Skeletal muscle cell (primary cell): ENCODE results near the gene MGRN1.
"Not testable (repeated sequence)": the region's sequence is repeated elsewhere in the genome, so short reads cannot be mapped to it uniquely, and the experiment has no call there.

Experiments
- DNase-seq: peaks from one replicate; pipeline ENCODE4 v3.0.0-alpha.2; 2010; ENCODE audit warnings: low read depth
- H3K4me3 ChIP-seq: 2 replicates; pipeline ENCODE4 v1.5.1; 2011; ENCODE audit warnings: low read depth, mild to moderate bottlenecking, control low read depth, low read length, moderate library complexity

The MGRN1 gene

DNA sequence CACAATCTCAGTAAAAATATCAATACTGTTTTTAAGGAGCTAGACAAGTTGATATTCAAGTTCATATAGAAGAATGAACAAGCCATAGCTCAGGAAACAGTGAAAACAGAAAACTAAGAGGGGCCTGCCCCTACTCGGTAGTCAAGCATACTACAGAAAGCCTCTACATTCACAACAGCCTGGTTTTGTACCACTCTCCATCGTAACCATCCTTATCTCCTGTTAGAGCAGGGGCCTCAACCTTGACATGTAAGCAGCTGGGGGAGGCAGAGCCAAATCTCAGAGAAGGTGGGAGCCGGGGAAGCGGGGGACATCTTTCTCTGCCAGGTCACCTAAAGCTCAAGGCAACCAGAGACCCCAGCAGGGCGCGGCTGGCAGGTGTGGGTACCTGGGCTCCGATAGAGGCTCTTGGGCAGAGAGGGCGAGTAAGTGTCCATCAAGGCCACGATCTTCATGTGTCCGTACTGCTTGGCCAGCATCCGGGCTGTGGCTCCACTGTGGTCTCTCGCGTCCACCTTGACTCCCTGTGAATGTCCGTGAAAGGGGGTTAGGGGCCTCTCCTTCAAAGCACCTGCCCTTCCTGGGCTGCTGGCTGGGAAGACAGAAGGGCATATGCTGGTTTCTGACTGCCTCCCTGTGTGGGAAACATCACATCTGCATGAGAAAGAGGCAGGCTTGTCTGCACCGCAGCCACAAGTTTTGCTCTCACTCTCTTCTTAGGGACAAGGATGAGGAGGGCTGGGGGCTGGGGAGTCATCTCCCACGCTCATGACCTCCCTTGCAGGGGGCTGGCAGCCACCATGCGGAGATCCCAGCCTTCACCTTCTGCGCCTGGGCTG lies 89.3 kb downstream of the MGRN1 start:
- no peak overlapping the region for H3K4me3 ChIP-seq
- DNase-seq, result no peak

DNA sequence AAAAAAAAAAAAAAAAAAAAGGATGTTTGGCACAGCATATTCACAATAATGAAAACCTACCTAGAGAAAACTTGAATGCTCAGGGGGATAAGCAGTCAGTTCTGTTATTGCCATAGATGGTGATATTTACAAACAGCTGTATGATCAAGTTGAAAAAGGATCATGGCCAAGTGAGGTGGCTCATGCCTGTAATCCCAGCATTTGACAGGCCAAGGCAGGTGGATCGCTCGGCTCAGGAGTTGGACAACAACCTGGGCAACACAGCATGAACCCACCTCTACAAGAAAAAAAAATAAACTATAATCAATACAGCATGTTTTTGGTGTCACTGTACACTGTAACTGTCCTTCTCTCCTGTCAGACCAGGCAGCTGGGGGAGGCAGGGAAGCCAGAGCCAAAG lies 90.4 kb downstream of the MGRN1 start:
- H3K4me3 ChIP-seq, result no peak overlapping the region
- no peak for DNase-seq

DNA sequence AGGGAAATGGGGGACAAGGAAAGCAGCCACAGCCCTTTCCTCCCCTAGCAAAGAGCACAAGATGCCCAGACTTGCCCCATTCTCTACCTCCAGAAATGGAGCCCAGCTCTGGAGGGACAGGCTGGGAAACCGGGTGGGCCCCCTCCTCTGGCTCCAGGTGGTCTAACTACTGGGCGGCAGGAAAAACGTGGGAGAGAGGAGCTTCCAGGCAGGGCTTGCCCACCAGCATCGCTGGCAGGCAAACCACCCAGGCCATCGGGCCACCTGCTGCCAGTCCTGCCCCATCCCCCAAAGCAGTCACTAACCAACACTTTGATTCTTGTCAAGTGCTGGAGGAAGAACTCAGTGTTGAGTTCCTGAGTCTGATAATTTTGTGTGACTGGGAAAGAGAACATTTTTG lies 93.8 kb downstream of the MGRN1 start:
- no peak for DNase-seq
- no peak overlapping the region for H3K4me3 ChIP-seq

DNA sequence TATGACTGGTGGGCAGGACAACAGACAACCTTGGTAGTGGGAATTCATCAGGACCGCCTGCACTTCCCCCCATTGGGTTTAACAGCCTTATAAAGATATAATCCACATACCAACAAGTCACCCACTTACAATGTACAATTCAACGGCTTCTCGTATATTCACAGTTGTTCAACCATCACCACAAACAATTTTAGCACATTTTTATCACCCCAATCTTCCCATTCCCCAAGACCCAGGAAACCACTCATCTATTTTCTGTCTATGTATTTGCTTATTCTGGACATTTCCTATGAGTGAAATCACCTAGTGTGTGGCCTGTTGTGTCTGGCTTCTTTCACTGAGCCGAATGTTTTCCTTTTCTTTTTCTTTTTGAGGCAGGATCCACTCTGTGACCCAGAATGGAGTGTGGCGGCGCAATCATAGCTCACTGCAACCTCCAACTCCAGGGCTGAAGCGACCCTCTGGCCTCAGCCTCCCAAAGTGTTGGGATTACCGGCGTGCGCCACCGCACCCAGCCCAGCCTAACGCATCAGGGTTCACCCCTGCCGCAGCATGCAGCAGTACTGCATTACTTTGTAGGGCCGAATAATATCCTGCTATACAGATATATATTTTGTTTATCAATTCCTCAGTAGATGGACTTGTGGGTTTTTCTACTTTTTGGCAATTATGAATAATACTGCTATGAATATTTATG lies 98.6 kb downstream of the MGRN1 start:
- DNase-seq, result no peak
- H3K4me3 ChIP-seq, result no peak overlapping the region

DNA sequence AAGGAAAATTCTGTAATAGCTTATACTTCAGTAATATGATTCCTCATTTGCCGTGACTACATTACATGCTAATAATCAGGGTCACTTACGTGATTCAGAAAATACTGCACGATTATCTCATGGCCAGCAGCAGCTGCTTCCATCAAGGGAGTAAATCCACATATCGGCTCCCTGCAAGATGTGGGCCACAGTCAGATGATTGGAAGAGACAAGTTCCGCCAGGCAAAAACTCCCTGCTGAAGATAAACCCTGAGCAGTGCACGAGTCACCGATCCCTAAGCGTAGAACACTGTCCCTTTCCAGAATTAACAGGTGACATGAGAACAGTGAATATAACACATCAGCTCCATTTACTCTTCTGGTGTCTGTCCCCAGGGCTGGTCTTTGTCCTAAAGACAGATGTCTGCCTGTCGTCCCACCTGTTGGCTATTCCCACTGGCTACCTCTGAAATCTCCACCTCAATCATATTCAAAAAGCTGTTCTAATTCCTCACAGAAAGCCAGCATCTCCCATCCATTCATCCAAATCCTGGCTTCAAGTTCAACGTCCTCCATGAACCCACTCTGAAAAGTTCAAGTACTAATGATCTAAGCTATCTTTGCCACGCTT lies 100.1 kb downstream of the MGRN1 start:
- DNase-seq, result no peak

DNA sequence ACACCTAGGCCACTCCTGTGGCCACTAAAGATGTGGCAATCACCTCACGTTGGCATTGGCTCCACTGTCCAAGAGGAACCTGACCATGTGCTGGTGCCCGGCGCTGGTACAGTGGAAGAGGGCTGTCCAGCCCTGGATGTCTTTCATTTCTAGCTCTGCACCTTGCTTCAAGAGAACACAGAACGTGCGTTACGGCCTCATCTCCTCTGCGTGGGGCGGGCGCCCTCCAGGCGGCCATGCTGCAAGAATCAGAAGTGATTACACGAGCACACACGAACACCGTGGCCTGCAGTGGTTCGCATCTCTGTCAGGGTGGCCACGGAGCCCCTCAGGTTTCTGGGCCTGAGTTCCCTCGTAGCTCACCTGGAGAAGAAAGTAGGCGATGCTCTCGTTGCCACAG lies 102.0 kb downstream of the MGRN1 start:
- no peak for DNase-seq
- H3K4me3 ChIP-seq, result no peak overlapping the region

More for the DNA sequence above, 100.1 kb downstream of the MGRN1 start:
- H3K4me3 ChIP-seq, result no peak overlapping the region

DNA sequence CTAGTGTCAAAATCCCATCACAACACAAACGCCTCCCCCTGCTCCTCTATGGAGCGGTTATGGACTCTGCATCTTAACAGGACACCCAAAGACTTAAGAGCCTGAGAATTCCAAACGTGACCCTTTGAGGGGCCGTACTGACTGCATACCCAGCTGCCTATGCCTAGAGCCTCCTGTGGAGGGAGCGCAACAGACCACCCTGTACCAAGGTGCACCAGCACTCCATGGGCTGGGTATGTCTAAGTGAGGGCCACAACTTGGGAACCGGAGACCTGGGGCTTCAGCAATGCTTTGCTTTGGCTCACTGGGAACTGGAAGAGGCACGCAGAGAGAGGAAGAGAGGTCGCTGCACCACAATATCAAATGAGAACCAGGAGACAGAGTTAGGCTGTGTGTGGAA lies 104.0 kb downstream of the MGRN1 start:
- DNase-seq, result no peak
- H3K4me3 ChIP-seq, result no peak overlapping the region

DNA sequence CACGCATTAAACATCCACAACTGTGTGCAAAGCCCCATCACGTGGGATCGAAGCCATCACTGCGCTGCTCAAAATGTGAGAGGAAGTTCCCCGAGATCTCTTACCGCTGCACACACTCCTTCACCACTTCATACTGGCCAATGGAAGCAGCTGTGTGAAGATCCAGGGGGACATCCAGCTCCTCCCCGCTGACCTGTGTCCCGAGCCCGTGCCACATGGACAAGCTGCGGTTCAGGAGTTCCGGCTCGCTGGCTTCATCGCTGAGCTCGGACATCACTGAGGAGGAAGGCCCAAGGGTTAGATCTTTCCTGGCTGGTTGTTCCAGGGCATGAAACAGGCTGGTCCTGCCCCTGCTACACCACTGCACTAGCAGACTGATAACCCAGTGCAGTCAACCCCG lies 105.2 kb downstream of the MGRN1 start:
- DNase-seq, result no peak
- no peak overlapping the region for H3K4me3 ChIP-seq

DNA sequence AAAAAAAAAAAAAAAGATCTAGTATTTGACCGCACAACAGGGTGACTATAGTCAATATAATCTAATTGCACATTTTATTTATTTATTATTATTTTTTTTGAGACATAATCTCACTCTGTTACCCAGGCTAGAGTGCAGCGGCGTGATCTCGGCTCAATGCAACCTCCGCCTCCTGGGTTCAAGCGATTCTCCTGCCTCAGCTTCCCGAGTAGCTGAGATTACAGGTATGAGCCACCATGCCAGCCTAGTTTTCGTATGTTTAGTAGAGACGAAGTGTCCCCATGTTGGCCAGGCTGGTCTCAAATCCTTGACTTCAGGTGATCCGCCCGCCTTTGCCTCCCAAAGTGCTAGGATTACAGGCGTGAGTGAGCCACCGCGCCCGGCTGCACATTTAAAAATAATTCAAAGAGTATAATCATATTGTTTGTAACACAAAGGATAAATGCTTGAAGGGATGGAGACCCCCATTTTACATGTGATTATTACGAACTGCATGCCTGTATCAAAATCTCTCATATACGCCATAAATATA lies 108.7 kb downstream of the MGRN1 start:
- peak overlapping the region; percentile 99 for H3K4me3 ChIP-seq
- no peak for DNase-seq

DNA sequence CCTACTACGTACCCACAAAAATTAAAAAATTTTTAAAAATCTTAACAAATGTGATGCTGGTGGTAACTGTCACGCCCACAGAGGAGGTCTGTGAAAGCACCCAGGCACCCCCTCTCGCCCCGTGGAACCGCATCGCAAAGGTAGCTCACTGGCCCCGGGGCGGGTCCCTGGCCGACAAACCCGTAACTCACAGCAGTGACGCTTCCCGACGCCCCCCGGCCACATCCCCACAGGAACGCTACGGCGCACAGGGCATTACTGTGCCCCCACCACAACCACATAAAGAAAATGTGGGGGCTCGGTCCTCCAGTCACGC lies 109.1 kb downstream of the MGRN1 start:
- DNase-seq, result no peak
- H3K4me3 ChIP-seq, result peak overlapping the region; percentile 99

DNA sequence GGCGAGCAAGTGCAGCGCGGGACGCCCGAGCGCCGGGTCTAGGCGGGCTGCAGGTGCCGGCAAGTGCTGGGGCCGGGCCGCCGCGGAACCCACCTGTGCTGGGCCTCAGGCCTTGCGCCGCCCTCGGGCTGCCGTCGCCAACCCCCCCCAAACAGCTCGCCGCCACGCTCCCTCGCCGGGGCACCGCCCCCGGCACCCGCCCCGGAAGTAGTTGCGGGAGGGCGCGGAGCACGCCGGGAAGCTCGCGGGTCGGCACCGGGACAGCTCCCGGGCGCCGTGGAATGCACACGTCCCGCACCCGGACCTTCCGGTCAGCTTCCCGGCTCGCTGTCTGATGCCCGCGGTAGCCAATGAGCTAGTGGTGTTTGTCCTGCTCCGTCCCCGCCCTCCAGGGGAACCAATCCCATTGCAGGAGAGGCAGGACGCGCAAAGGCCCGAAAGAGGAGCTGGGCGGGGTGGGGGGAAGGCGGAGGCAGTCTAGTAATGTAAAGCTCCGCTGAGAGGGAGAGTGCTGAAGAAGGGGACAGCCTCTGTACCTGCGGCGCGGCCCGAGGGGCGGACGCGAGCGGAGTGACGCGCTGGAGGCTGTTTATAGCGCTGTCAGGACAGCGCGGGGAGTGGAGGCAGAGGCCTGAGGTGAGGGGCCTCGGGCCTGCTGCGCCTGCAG lies 109.6 kb downstream of the MGRN1 start, which contains the start of the genes ANKS3 and DNAAF8:
TSS of gene ANKS3 (minus strand) at position 209 of the 667 bp plus-strand sequence. CDS start 4,122 bp downstream, outside the sequence.
TSS of gene DNAAF8 (plus strand) at position 475 of the 667 bp plus-strand sequence. CDS start 1,978 bp downstream, outside the sequence.
- DNase-seq, result peak; percentile 90
- peak within 1 kb of the TSS; percentile 99 for H3K4me3 ChIP-seq

DNA sequence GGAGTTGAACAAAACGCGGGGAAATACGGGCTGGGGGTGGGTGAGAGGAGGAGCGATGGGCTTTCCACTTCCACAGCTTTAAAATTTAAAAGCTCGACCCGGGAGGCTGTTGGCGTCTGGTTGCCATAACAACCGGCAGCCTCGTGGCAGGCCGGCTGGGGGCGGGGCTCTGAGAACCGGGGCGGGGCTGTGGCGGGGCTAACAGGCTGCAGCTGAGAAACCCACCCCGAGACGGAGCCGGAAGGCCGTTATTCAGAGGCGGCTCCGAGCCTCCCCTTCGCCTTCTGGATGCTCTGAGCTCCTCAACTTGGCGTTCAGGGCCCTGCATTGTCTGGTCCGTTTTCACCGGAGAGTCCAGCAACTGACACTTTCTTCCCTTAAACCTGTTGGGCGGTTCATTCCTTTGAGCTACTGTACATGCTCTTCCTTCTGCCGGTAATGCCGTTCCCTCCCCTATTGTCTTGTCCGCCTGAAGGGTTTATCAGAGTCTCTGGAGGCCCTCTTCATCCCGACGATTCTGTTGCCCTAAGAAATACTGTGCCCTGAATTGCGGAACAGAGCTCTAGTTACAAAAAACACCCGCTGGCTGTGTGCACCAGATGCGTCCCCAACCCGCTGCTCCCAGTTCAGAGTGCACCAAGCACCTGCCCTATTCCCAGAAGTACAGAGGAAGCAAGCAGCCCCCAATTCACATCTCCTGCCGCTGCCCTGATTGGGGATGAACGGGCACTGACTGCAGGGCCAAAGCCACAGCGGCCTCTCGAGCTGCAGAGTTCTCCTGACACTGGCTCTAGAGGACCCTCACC lies 110.3 kb downstream of the MGRN1 start:
- peak overlapping the region; percentile 99 for H3K4me3 ChIP-seq
- peak; percentile 39 for DNase-seq

DNA sequence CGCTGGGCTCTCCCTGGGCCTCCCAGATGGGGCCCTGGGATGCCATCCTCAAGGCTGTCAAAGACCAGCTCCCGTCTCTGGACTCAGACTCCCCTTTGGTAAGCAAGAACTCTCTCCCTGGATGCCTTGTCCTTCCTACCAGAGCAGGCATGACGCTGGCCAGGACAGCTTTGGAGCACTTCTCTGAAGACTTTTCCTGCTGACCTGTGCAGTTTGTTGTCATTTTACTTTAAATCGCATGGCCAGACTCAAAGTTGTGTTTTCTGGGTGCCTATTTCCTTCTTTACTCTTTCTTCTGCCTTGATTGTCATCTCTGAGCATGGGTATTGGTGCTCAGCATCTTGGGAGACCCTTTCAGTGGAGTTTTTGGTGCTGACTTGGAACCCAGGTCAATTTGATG lies 111.9 kb downstream of the MGRN1 start:
- no peak for DNase-seq
- no peak overlapping the region for H3K4me3 ChIP-seq

DNA sequence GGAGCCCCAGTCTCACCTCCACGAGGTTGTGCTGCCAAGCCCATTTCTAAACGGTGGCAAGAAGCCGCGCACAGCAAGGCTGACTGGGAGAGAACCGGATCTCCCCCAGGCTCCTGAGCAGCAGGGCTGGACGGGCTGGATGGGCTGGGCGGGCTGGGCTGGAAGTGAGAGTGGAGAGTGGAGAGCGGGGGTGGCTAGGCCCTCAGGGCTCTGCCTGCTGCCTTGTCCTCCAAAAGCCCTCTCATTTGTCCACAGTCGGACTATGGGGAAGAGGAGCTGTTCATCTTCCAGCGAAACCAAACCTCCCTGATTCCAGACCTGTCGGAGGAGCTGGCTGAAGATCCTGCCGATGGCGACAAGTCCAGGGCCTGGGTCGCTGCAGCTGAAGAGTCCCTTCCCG lies 112.9 kb downstream of the MGRN1 start:
- H3K4me3 ChIP-seq, result no peak overlapping the region
- no peak for DNase-seq

DNA sequence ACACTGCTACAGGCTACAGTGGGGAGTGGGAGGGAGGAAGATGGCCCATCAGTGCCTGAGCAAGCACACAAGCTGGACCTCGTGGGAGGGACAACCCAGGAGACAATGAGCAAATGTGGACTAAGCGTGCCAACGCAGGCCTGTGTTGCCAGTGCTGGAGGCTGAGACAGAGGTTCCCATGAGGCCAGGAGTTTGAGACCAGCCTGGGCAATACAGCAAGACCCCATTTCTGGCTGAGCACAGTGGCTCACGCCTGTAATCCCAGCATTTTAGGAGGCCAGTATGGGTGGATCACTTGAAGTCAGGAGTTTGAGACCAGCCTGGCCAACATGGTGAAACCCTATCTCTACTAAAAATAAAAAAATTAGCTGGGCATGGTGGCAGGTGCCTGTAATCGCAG lies 113.7 kb downstream of the MGRN1 start:
- not testable (repeated sequence) for H3K4me3 ChIP-seq

More for the DNA sequence above, 113.7 kb downstream of the MGRN1 start:
- DNase-seq, result not testable (repeated sequence)
